Coronary artery (tissue), 2 donors: ENCODE data around the gene GRIK4.

Source experiments
- DNase-seq: peaks from one replicate; pipeline ENCODE4 v3.0.0-alpha.2; 2017; ENCODE audit warnings: low spot score
- H3K27ac ChIP-seq, 2 donors: fragments of 200-600 bp; sonication (generic); one replicate each; pipeline ENCODE4 v1.5.1; 2016 to 2019
- H3K4me3 ChIP-seq: fragments of 200-600 bp; sonication (generic); 2 replicates; pipeline ENCODE4 v1.5.1; 2016; ENCODE audit warnings: mild to moderate bottlenecking, moderate library complexity
- CTCF ChIP-seq: fragments of 200-600 bp; sonication (generic); IDR thresholded peaks from one replicate; pipeline ENCODE4 v1.5.1; 2019; ENCODE audit warnings: antibody characterized with exemption

Gene GRIK4

DNA sequence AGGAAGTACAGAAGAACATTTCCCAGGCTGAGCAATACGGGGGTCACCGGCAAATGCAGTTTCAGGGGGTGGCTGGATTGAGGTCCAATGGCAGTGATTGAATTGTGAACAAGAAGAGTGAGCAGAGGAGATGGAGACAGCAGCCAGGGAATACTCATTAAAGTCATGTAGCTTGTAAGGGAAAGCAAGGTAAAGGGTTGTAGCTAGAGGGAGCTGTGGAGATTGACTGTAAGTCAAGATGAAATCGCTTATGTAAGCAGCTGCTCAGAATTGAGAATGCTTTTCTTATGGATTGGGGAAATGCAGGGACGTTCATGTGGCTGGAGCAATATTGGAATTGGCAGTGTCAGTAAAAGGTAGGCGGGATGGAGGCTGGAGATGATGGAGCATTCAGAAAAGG, 401.0 kb downstream of the GRIK4 start:
- DNase-seq, result no peak
- Histone ChIP-seq H3K4me3 (no peak overlapping the region), H3K27ac (no peak overlapping the region)
- no peak for TF ChIP-seq CTCF

GRCh38 chr11:120912915-120913314, 401.4 kb downstream of the GRIK4 start:
- no peak for TF ChIP-seq CTCF
- Histone ChIP-seq H3K27ac (no peak overlapping the region), H3K4me3 (no peak overlapping the region)
- DNase-seq, result no peak

GRCh38 chr11:120914021-120914420, 402.5 kb downstream of the GRIK4 start:
- Histone ChIP-seq H3K27ac (no peak overlapping the region), H3K4me3 (no peak overlapping the region)
- no peak for DNase-seq
- TF ChIP-seq CTCF, result no peak

GRCh38 chr11:120914601-120915000, 403.1 kb downstream of the GRIK4 start:
- no peak for TF ChIP-seq CTCF
- no peak overlapping the region for H3K27ac ChIP-seq
- DNase-seq, result no peak

DNA sequence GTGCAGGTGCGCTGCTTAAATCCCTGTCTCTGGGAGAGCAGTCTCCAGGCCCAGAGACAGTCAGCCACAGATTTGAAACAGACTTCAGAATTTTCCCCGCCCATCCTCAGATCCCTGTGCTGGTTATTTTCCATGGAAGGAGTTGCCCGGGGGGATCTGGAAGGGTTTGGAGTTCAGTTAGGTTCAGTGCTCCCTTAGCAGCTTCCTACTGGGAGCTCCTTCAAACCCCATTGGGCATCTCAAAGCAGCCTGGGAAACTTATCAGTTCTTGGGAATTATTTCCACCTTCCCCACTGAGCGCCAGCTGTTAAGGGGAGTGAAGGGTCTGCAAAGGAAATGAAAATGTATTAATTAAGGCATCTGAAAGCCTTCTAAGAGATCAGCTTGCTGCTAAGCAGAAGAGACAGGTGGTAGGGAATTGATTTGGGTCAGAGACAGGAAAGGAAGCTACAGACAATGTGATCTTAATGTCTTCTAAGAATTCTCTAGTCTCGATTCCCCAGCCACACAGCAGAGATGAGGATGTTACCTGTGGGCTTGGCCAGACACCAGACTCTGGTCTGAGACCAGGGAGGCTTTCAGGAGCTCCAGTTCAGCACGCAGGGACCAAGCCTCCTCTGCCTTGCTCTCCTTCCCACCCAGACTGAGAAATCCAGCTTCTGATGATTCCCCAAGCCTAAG, 406.2 kb downstream of the GRIK4 start:
- TF ChIP-seq CTCF, result no peak
- no peak for DNase-seq
- Histone ChIP-seq H3K27ac (no peak overlapping the region), H3K4me3 (no peak overlapping the region)

More at GRCh38 chr11:120914601-120915000, 403.1 kb downstream of the GRIK4 start:
- H3K4me3 ChIP-seq, result no peak overlapping the region

DNA sequence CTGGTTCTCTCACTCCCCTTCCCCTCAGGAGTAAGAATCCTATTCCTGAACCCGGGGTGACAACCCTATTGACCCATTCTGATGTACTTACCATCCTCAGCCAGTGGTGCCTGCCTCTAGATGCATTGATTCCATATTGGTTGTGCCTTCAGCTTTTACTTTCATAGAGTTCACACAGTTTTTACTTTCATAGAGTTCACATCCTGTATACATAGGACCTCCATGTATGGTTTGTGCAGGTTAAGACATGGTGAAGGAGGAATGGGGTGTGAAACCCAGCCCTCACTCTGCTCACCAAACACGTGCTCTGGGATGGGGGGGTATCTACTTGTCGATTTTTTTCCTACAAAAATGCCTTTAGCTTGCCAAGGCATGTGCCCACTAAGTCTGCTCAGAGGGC, 406.7 kb downstream of the GRIK4 start:
- H3K4me3 ChIP-seq, result no peak overlapping the region
- DNase-seq, result no peak
- no peak overlapping the region for H3K27ac ChIP-seq
- TF ChIP-seq CTCF, result no peak

- no peak for DNase-seq
- no peak overlapping the region for H3K4me3 ChIP-seq
- no peak overlapping the region for H3K27ac ChIP-seq
- TF ChIP-seq CTCF, result no peak
Measured at GRCh38 chr11:120919045-120919444, 407.5 kb downstream of the GRIK4 start.
